B cell (primary cell): Measurements from ENCODE around the gene ZFP36L1. TPM values are rescaled to one million over a fixed set of nuclear protein-coding genes. Genes with fewer than 3 reads are reported as not detected.
A peak's percentile ranks its signal among the peaks of the same experiment; 100 is the strongest.

Experiments
- ATAC-seq: fragments of 200-7000 bp; cut with Tn5 transposase; one replicate; pipeline ENCODE4 v1.10.0; 2021; ENCODE audit warnings: low read depth, mild to moderate bottlenecking, moderate number of reproducible peaks, moderate library complexity
- CTCF ChIA-PET: fragments of 350-600 bp; sonication (Branson Sonifier 250); formaldehyde crosslinking; loops from one replicate; lab custom pipeline; 2021; ENCODE audit warnings: antibody characterized with exemption, inconsistent platforms; lab: Charles Lee
- POLR2A ChIA-PET: fragments of 350-600 bp; sonication (Branson Sonifier 250); formaldehyde crosslinking; loops from one replicate; lab custom pipeline; 2021; ENCODE audit warnings: antibody characterized with exemption; lab: Charles Lee
- DNase-seq: peaks from one replicate; pipeline ENCODE4 v3.0.0; 2013
- H2AFZ ChIP-seq: 2 replicates; pipeline ENCODE4 v1.6.1; 2012; ENCODE audit warnings: mild to moderate bottlenecking, low read depth, low read length; ENCODE audit not compliant: insufficient read depth, poor library complexity, severe bottlenecking
- H3K27ac ChIP-seq, 2 donors: 1 replicate in 1 of 2; 2 replicates in 1 of 2; pipeline ENCODE4 v1.5.1; 2012 to 2013; ENCODE audit warnings: low read length in 2 of 2, mild to moderate bottlenecking in 2 of 2, moderate library complexity in 1 of 2
- H3K27me3 ChIP-seq, 4 experiments: fragments of 200-600 bp in 1 of 4; sonication (generic) in 1 of 4; replicated peaks in 1 of 4; 1 replicate in 2 of 4; 2 replicates in 2 of 4; pipeline versions ENCODE4 v1.6.1 to v1.7.0; 2013 to 2016; ENCODE audit warnings: low read length in 3 of 4, mild to moderate bottlenecking in 2 of 4, mixed read lengths in 1 of 4, moderate library complexity in 1 of 4; ENCODE audit not compliant: insufficient read depth in 4 of 4, control insufficient read depth in 3 of 4; ENCODE audit errors: control extremely low read depth in 1 of 4
- H3K36me3 ChIP-seq, 2 experiments: replicated peaks in 1 of 2; 1 replicate in 1 of 2; 2 replicates in 1 of 2; pipeline versions ENCODE4 v1.6.1 to v1.7.1; 2013; ENCODE audit warnings: low read length in 1 of 2; ENCODE audit not compliant: insufficient read depth in 2 of 2, control insufficient read depth in 1 of 2; ENCODE audit errors: control extremely low read depth in 1 of 2, extremely low read depth in 1 of 2
- H3K4me1 ChIP-seq, 2 donors: fragments of 200-600 bp in 1 of 2; sonication (generic) in 1 of 2; 1 replicate in 1 of 2; 2 replicates in 1 of 2; pipeline versions ENCODE4 v1.5.1 to v1.6.1; 2013 to 2017; ENCODE audit warnings: low read length in 2 of 2; ENCODE audit not compliant: control insufficient read depth in 2 of 2, insufficient read depth in 2 of 2
- H3K4me2 ChIP-seq: replicated peaks from 2 replicates; pipeline ENCODE3; 2012; ENCODE audit warnings: mild to moderate bottlenecking, low read depth, low read length; ENCODE audit not compliant: poor library complexity, severe bottlenecking
- H3K4me3 ChIP-seq, 5 experiments: fragments of 200-600 bp in 1 of 5; sonication (generic) in 1 of 5; 1 replicate in 3 of 5; 2 replicates in 2 of 5; pipeline versions ENCODE4 v1.5.1 to v1.7.0; 2011 to 2016; ENCODE audit warnings: low read length in 4 of 5, mild to moderate bottlenecking in 4 of 5, low read depth in 2 of 5, control low read depth in 1 of 5, moderate library complexity in 1 of 5; ENCODE audit not compliant: insufficient read depth in 1 of 5; ENCODE audit errors: control extremely low read depth in 1 of 5, extremely low read depth in 1 of 5
- H3K79me2 ChIP-seq: fragments of 200-600 bp; sonication (generic); one replicate; pipeline ENCODE4 v1.6.0; 2016; ENCODE audit warnings: low read length; ENCODE audit not compliant: control insufficient read depth, insufficient read depth
- H3K9ac ChIP-seq: fragments of 200-600 bp; sonication (generic); 2 replicates; pipeline ENCODE4 v1.6.1; 2017; ENCODE audit warnings: mild to moderate bottlenecking, low read length, moderate library complexity
- H3K9me3 ChIP-seq, 3 donors: one replicate each; pipeline versions ENCODE4 v1.6.1 to v1.7.1; 2013; ENCODE audit warnings: low read length in 2 of 3; ENCODE audit not compliant: control insufficient read depth in 2 of 3, insufficient read depth in 1 of 3; ENCODE audit errors: control extremely low read depth in 1 of 3
- H4K20me1 ChIP-seq: 2 replicates; pipeline ENCODE4 v1.6.0; 2012; ENCODE audit warnings: mild to moderate bottlenecking, low read length; ENCODE audit not compliant: insufficient read depth, control insufficient read depth, poor library complexity, severe bottlenecking
- H3K27ac Mint-ChIP-seq: one replicate; pipeline ENCODE4 v1.8.0; 2021; ENCODE audit warnings: mixed read lengths
- H3K27me3 Mint-ChIP-seq: one replicate; pipeline ENCODE4 v1.8.0; 2021; ENCODE audit warnings: mixed read lengths
- H3K4me1 Mint-ChIP-seq: one replicate; pipeline ENCODE4 v1.8.0; 2021; ENCODE audit warnings: mixed read lengths
- H3K4me3 Mint-ChIP-seq: one replicate; pipeline ENCODE4 v1.8.0; 2021; ENCODE audit warnings: mixed read lengths
- H3K9me3 Mint-ChIP-seq: one replicate; pipeline ENCODE4 v1.8.0; 2022; ENCODE audit warnings: mixed read lengths; ENCODE audit not compliant: insufficient read depth
- CTCF ChIP-seq: fragments of 200-600 bp; IDR thresholded peaks from one replicate; pipeline ENCODE4 v1.8.0; 2022; ENCODE audit warnings: antibody characterized with exemption, mild to moderate bottlenecking
- EZH2 ChIP-seq: IDR thresholded peaks from 2 replicates; pipeline ENCODE4 v1.6.1; 2012; ENCODE audit warnings: borderline replicate concordance, low read depth, mild to moderate bottlenecking, moderate library complexity, low read length; ENCODE audit not compliant: insufficient read depth, poor library complexity, severe bottlenecking
- WGBS: methylation state at CpG from one replicate; pipeline ENCODE4 v1.1.5; 2013; ENCODE audit warnings: missing lambda C conversion rate; ENCODE audit not compliant: insufficient coverage; 5-methylcytosine and 5-hydroxymethylcytosine counted together
- intact Hi-C: fragments of 100-400 bp; cut with micrococcal nuclease; formaldehyde crosslinking; loops from one replicate; pipeline ENCODE4 v1.10.0; 2022
- polyA plus RNA-seq: library from polyadenylated mRNA; depleted of rRNA; stranded (reverse); fragments of >200 nt; gene quantifications from 2 replicates; pipeline ENCODE4 v1.2.3, GENCODE V29; 2012
- total RNA-seq, 2 donors: library from RNA; stranded (reverse); fragments of 120-200 nt in 1 of 2; gene quantifications; 1 replicate in 1 of 2; 2 replicates in 1 of 2; pipeline versions ENCODE4 v1.2.3 to v1.2.4, GENCODE V29; 2013 to 2022

The ZFP36L1 gene
- total and polyA plus RNA-seq, 2 donors (not counting 1 experiment from before 2014, with no cell fraction given) = 572 to 983 TPM

DNA sequence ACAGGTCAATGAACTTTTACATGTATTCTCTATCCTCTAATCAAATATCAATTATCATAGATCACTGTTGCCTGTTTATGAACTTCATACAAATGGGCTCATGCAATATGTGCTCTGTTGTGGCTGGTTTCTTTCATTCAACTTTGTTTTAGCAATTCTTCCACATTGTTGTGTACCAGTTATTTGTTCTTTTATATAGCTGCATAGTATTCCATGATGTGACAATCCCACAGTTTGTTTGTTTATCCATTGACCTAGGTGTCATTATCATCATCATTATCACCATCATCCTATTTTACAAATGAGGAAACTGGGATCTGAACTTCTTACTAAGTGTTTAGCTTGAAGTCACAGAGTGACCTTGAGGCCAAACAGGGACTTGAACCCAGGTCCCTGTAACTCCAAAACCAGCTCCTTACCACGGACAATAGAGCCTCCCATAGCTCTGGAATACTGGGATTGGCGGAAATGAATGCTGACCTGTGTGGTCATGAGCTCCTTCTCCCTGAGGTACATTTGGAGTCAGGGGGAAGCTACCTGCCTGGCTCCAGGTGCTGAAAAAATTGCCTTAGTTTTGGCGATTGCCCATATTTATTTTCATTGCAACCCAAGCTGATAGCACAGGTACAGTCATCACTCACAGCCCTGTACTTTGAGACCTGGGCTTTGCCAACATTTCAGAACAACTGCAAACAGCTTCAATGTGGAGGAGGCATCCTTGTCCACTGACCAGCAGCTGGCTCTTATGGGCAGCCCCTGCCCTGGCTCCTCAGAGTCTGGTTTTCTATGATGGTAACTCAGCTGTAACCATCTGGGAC is 9.2 kb downstream of the ZFP36L1 start:
- Histone ChIP-seq H3K36me3 (peaks cover 0 to 23% of the 10 kb centered on the region in 2 experiments), H3K9ac (no peak overlapping the region), H4K20me1 (peaks cover 27% of the 10 kb centered on the region), H3K4me2 (no peak overlapping the region), H3K9me3 (no peaks in the 10 kb centered on the region), H3K27me3 (no peaks in the 10 kb centered on the region), H3K4me1 (peaks cover 31 to 54% of the 10 kb centered on the region in 2 donors), H3K4me3 (no peak overlapping the region), H2AFZ (no peak overlapping the region), H3K79me2 (peaks cover 5% of the 10 kb centered on the region), H3K27ac (peak overlapping the region in 1 of 2 donors; percentile 80)
- 87% methylated on average over 3 of the region's 3 CpGs for WGBS
- H3K27ac Mint-ChIP-seq = peak overlapping the region; percentile 56
- H3K9me3 Mint-ChIP-seq = no peaks in the 10 kb centered on the region
- no peaks in the 10 kb centered on the region for H3K27me3 Mint-ChIP-seq
- intact Hi-C loops = loop anchor here (2.0 kb wide), 1 partner anchor 41 kb away; no protein-coding TSS in a partner anchor
- peaks cover 57% of the 10 kb centered on the region for H3K4me1 Mint-ChIP-seq
- ChIA-PET POLR2A (interaction anchor here (1.0 to 10.0 kb wide), 3 partner anchors 10 to 520 kb away, joined by 3 to 416 read pairs (median 11); partner anchors contain the start of gene ZFP36L1), CTCF (interaction anchor here (0.8 to 16.1 kb wide), 10 partner anchors 25 to 532 kb away, joined by 3 to 263 read pairs (median 3); no protein-coding TSS in a partner anchor)
- no peak for ATAC-seq
- no peak for DNase-seq
- H3K4me3 Mint-ChIP-seq = no peak overlapping the region
- TF ChIP-seq EZH2 (no peak), CTCF (no peak)
